Stomach (tissue), 4 donors: ENCODE measurements around the gene NPHP4.

Experiments used
- CTCF ChIP-seq, 7 experiments: fragments of 450-650 bp in 4 of 7; fragments of 200-600 bp in 3 of 7; sonication (generic) in 3 of 7; IDR thresholded peaks; one replicate each; pipeline ENCODE4 v1.5.1; 2016 to 2019; ENCODE audit warnings: antibody characterized with exemption in 7 of 7, control low read depth in 2 of 7, mild to moderate bottlenecking in 1 of 7
- POLR2A ChIP-seq, 4 donors: fragments of 450-650 bp; IDR thresholded peaks; one replicate each; pipeline ENCODE4 v1.6.1; 2016; ENCODE audit warnings: antibody characterized with exemption in 4 of 4, control low read depth in 2 of 4, mild to moderate bottlenecking in 1 of 4, moderate library complexity in 1 of 4
- POLR2AphosphoS5 ChIP-seq, 3 donors: sonication (generic); formaldehyde crosslinking; IDR thresholded peaks; one replicate each; pipeline ENCODE4 v1.6.1; 2016; ENCODE audit warnings: antibody characterized with exemption in 3 of 3

- TF ChIP-seq CTCF (IDR thresholded peaks at IDR 0.05) (no peak), POLR2AphosphoS5 (IDR thresholded peaks at IDR 0.05) (no peak), POLR2A (IDR thresholded peaks at IDR 0.05) (no peak)
Measured at GRCh38 chr1:5920201-5920600, 72.0 kb downstream of the NPHP4 start.
